GM18951 (cell line): ENCODE measurements around the gene KCNT1.

ENCODE experiments used
- POLR2A ChIP-seq: IDR thresholded peaks from 4 replicates; pipeline ENCODE4 v1.6.1; 2011; ENCODE audit warnings: mild to moderate bottlenecking; ENCODE audit not compliant: insufficient read length, insufficient read depth; ENCODE audit errors: extremely low read depth
- in situ Hi-C: fragments of 300-500 bp; cut with MboI; formaldehyde crosslinking; loops from one replicate; pipeline ENCODE4 v1.12.0; 2022; ENCODE audit warnings: low sequenced_read_pairs, mixed read lengths, inconsistent platforms; ENCODE audit not compliant: unreplicated experiment

Gene KCNT1

GRCh38 chr9:135731454-135731853, 29.5 kb downstream of the KCNT1 start:
- no peak for TF ChIP-seq POLR2A

GRCh38 chr9:135732569-135733257, 30.7 kb downstream of the KCNT1 start:
- no peak for TF ChIP-seq POLR2A
- in situ Hi-C loops, result no loop called here

More at GRCh38 chr9:135731454-135731853, 29.5 kb downstream of the KCNT1 start:
- in situ Hi-C loops, result no loop called here

GRCh38 chr9:135734616-135735144, 32.7 kb downstream of the KCNT1 start:
- no peak for TF ChIP-seq POLR2A
- in situ Hi-C loops, result no loop called here

GRCh38 chr9:135736272-135736978, 34.4 kb downstream of the KCNT1 start:
- no peak for TF ChIP-seq POLR2A
- in situ Hi-C loops, result no loop called here

GRCh38 chr9:135736979-135737839, 35.2 kb downstream of the KCNT1 start:
- in situ Hi-C loops, result no loop called here
- no peak for TF ChIP-seq POLR2A

- in situ Hi-C loops, result no loop called here
- no peak for TF ChIP-seq POLR2A
These were observed 36.0 kb downstream of the KCNT1 start for GRCh38 chr9:135737840-135738521.

GRCh38 chr9:135739271-135740220, 37.6 kb downstream of the KCNT1 start:
- in situ Hi-C loops, result no loop called here
- no peak for TF ChIP-seq POLR2A

GRCh38 chr9:135741276-135742219, 39.6 kb downstream of the KCNT1 start:
- no peak for TF ChIP-seq POLR2A
- in situ Hi-C loops, result no loop called here

- no peak for TF ChIP-seq POLR2A
- in situ Hi-C loops, result no loop called here
These were observed 41.0 kb downstream of the KCNT1 start for GRCh38 chr9:135743021-135743420.

- no peak for TF ChIP-seq POLR2A
- in situ Hi-C loops, result no loop called here
These were observed 41.8 kb downstream of the KCNT1 start for GRCh38 chr9:135743546-135744332.
